ENCODE results near the gene NCAM1. TPM values are rescaled to one million over a fixed set of nuclear protein-coding genes. Genes with fewer than 3 reads are reported as not detected.

NCAM1 gene
- total RNA-seq, 1 donor from 2014 or later = 4.2 TPM

DNA sequence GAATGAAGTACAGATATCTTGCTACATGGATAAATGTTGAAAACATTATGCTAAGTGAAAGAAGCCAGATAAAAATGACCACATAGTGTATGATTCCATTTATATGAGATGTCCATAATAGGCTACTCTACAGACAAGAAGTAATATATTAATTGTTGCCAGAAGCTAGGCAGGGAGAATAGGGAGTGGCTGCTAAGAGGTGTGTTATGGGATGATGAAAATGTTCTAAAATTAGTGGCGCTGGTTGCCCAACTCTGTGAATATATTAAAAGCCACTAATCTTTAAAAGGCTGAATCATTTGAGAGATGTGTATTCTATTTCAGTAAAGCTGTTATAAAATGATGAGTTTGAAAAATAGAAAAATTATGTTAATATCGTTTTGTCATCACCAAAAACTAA is 144.4 kb downstream of the NCAM1 start:
- TF ChIP-seq, protein P1, sequence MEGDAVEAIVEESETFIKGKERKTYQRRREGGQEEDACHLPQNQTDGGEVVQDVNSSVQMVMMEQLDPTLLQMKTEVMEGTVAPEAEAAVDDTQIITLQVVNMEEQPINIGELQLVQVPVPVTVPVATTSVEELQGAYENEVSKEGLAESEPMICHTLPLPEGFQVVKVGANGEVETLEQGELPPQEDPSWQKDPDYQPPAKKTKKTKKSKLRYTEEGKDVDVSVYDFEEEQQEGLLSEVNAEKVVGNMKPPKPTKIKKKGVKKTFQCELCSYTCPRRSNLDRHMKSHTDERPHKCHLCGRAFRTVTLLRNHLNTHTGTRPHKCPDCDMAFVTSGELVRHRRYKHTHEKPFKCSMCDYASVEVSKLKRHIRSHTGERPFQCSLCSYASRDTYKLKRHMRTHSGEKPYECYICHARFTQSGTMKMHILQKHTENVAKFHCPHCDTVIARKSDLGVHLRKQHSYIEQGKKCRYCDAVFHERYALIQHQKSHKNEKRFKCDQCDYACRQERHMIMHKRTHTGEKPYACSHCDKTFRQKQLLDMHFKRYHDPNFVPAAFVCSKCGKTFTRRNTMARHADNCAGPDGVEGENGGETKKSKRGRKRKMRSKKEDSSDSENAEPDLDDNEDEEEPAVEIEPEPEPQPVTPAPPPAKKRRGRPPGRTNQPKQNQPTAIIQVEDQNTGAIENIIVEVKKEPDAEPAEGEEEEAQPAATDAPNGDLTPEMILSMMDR (IDR thresholded peaks at IDR 0.05) = no peak
- DNase-seq (no peak), ATAC-seq (no peak)
- Histone ChIP-seq H3K4me3 (no peak overlapping the region), H3K27ac (no peak overlapping the region), H3K4me1 (no peaks in the 10 kb centered on the region), H3K36me3 (no peaks in the 10 kb centered on the region), H3K27me3 (no peaks in the 10 kb centered on the region), H3K9me3 (no peaks in the 10 kb centered on the region)
- intact Hi-C loops (cut with DNase I) = no loop called here

DNA sequence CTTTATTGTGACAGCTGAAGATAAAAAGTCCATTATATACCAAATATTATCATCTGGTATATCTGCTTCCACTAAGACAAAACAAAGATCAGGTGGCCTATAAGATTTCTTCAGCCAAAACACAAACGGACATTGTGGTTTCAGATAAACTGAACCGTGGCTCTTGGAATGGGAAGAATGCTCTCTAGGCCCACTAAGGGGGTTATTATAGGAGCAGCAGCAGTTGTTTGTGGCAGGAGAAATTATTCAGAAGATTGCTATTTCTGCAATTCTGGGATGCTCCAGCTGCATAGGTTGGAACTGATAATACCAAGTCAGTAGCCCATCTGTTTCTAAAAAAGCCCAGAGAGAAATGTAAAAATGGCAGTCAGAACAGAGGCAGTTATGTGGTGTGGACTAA is 145.3 kb downstream of the NCAM1 start:
- Histone ChIP-seq H3K4me1 (no peaks in the 10 kb centered on the region), H3K4me3 (no peak overlapping the region), H3K36me3 (no peaks in the 10 kb centered on the region), H3K9me3 (no peaks in the 10 kb centered on the region), H3K27ac (no peak overlapping the region), H3K27me3 (no peaks in the 10 kb centered on the region)
- ATAC-seq = no peak
- TF ChIP-seq, protein P1 (IDR thresholded peaks at IDR 0.05) = no peak
- intact Hi-C loops (cut with DNase I) = no loop called here
- DNase-seq = no peak

DNA sequence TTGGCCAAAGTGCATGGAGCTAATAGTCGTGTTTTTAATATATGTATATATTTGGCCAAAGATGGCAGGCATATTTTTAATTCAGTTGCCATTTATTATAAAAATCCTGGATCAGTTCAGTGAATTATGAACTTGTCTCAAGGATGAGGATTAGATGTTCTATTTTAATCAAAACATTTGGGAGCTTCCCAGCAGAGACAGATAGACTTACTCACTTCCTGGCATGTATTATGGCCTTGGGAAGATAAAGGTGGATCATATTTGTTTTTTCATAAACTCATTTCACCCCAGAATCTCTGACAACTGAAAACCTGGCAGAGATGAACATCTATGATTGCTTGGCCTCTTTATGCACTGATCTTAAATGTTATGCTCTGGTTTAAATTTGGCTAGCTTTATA is 148.8 kb downstream of the NCAM1 start:
- intact Hi-C loops (cut with DNase I) = no loop called here
- DNase-seq (no peak), ATAC-seq (no peak)
- Histone ChIP-seq H3K36me3 (no peaks in the 10 kb centered on the region), H3K27me3 (no peaks in the 10 kb centered on the region), H3K9me3 (no peaks in the 10 kb centered on the region), H3K27ac (no peak overlapping the region), H3K4me1 (no peaks in the 10 kb centered on the region), H3K4me3 (no peak overlapping the region)
- TF ChIP-seq, protein P1 (IDR thresholded peaks at IDR 0.05) = no peak

DNA sequence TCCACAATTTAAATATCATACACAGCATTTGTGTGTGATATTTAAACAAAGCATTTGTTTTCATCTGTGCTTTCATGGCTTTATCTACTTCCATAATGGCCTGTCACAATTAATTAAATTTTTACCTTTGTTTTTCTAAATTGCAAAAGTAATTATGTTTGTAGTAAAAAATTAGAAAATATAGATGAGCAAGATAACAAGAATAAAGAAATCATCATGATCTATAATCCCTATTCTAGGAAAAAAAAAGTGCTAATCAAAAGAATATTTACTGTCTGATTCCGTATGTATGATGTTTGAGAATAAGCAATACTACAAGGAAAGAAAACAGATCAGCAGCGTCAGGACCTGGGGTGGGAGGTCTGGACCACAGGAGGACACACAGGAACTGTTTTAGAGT is 149.9 kb downstream of the NCAM1 start:
- DNase-seq (no peak), ATAC-seq (no peak)
- Histone ChIP-seq H3K27me3 (no peaks in the 10 kb centered on the region), H3K4me1 (no peaks in the 10 kb centered on the region), H3K9me3 (no peaks in the 10 kb centered on the region), H3K27ac (no peak overlapping the region), H3K4me3 (no peak overlapping the region), H3K36me3 (no peaks in the 10 kb centered on the region)
- TF ChIP-seq, protein P1 (IDR thresholded peaks at IDR 0.05) = no peak
- intact Hi-C loops (cut with DNase I) = no loop called here

DNA sequence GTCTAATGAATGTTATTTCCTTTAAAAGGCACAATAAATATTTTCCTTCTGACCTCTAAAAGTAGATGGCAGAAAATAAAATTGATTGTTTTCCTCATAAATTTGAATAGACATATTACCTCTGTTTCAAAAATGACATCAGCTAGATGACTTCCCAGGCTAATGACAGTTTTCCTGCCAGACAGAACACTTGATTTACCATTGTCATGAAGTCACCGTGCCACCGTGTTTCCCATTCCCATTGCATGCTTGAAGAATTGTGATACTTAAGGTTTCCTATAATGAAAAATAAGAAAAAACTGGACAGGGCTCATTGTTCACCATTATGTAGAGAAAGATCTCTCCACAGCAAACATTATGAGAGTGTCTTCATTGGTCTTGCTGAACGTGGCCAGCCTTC is 151.1 kb downstream of the NCAM1 start:
- TF ChIP-seq, protein P1 (IDR thresholded peaks at IDR 0.05) = no peak
- ATAC-seq (no peak), DNase-seq (no peak)
- intact Hi-C loops (cut with DNase I) = no loop called here
- H3K27ac ChIP-seq = no peak overlapping the region
- H3K9me3 ChIP-seq = no peaks in the 10 kb centered on the region
- H3K27me3 ChIP-seq = no peaks in the 10 kb centered on the region
- no peak overlapping the region for H3K4me3 ChIP-seq
- H3K4me1 ChIP-seq = no peaks in the 10 kb centered on the region
- H3K36me3 ChIP-seq = no peaks in the 10 kb centered on the region

Measured in upper lobe of right lung (tissue), 1 donor.